GM21576 (cell line): ENCODE measurements around the gene PLA2G4E.

Experiments
- ATAC-seq: cut with Tn5 transposase; IDR thresholded peaks from one replicate; pipeline ENCODE4 v1.9.1; 2021; ENCODE audit warnings: mild to moderate bottlenecking, moderate library complexity; ENCODE audit not compliant: unreplicated experiment

Gene PLA2G4E, protein sequence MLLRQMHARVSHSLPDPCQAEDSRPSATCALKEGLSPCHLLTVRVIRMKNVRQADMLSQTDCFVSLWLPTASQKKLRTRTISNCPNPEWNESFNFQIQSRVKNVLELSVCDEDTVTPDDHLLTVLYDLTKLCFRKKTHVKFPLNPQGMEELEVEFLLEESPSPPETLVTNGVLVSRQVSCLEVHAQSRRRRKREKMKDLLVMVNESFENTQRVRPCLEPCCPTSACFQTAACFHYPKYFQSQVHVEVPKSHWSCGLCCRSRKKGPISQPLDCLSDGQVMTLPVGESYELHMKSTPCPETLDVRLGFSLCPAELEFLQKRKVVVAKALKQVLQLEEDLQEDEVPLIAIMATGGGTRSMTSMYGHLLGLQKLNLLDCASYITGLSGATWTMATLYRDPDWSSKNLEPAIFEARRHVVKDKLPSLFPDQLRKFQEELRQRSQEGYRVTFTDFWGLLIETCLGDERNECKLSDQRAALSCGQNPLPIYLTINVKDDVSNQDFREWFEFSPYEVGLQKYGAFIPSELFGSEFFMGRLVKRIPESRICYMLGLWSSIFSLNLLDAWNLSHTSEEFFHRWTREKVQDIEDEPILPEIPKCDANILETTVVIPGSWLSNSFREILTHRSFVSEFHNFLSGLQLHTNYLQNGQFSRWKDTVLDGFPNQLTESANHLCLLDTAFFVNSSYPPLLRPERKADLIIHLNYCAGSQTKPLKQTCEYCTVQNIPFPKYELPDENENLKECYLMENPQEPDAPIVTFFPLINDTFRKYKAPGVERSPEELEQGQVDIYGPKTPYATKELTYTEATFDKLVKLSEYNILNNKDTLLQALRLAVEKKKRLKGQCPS

DNA sequence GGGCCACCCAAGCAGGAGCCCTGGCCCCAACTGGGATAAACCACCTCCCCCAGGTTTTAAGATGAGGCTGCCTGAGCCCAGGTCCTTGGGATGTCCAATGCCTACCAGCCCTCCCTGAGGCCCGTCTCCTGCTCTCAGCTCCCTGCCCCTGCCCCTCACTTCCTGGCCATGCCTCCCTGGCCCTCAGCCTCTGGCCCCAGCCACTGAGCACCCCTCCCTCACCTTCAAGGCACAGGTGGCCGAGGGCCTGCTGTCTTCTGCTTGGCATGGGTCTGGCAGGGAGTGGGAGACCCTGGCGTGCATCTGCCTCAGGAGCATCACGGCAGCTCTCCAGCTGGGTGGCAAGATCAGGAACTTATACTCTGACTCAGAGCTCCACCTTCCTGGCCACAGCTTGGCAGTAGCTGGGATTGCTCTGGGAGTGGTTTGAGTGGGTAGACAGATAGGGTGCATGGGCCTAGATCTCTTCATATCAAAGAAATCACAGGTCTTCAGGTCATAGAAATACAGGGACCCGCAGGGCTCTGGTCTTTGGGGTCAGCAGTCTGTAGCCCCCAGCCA is at the start of gene PLA2G4E:
TSS of gene PLA2G4E (minus strand) at position 330 of the 561 bp plus-strand sequence. CDS start at position 318, 12 bp downstream.
- ATAC-seq: no peak

DNA sequence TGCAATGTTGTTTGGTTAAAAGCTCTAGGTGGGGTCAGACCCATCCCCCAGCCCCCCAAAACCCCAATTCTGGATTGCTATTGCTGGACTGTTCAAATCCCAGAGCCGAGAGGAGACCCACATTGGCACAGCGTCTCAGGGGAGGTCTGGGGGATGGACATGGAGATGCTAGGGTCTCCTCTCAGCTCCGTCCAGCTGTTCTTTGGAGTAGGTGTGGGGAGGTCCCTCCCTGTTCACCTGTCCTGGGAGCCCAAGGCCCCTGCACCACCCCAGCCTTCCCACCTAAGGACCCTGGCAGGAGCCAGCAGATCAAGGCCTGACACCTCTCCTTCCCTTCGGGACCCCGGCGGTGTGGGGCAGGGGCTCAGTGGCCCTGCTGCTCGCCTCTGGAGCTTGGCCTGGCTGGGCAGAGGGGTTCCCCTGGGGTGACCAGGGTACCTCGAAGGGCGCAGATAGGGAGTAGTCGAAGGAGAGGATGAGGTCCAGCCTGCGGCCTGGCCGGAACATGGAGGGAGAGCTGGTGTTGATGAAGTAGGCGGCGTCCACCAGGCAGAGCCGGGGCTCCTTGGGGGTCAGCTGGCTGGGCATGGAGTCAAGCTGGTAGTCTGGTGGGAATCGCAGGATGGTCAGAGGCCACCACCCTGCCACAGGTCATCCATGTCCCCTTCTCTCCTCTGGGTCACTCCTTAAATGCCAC is 49.6 kb upstream of the PLA2G4E start:
- no peak for ATAC-seq

DNA sequence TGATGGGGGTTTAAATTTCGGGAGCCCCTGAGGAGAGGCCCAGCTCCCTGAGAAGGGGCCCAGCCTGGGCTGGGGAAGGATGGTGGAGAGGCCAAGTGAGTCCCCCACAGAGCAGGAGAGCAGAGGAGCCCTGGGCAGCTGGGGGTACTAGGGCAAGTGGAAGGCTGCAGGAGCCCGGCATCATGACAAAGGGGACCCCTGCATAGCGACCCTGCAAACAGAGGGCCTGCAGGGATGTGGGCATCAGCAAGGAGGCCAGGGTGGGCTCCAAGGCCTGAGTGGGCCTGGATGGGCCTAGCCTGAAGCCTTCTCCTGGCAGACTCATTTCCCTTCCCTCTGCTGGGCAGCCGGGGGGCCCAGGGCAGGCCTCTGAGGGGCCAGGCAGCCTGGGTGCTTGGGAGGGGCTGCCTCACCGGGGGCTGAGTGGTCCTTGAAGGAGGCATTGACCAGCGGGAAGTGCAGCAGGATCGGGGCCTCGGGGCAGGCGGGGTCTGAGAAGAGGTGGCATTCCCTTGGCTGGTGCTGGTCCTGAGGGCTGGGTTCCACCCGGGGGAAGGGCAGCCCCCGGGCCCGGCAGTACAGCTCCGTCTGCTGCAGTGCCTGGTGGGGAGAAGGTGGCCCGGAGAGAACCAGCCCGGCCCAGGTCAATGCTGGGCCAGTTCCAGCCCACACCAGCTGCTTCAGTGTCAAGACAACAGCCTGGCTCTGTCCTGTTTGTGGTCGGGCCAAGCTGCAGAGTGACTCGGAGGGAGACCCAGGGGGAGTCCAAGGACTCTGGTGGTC is 48.8 kb upstream of the PLA2G4E start:
- ATAC-seq: no peak

DNA sequence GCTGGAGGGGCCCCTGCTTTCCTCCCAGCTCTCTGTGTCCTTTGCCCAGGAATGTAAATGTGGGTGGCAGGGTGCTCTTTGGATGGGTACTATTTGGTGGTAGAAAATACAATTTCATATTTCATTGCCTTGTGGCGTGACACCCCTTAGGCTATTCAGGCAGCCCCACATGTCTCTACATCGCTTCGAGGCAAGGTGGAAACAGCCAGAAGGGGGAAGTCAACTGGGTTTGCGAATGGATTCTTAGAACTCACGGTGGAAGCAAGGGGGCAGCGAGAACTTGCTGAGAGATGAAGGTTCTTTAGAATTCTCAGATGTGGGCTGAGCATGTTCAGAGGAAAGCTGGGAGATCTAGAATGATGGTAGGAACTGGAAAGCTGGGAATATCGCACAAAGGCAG is 48.2 kb upstream of the PLA2G4E start:
- no peak for ATAC-seq

DNA sequence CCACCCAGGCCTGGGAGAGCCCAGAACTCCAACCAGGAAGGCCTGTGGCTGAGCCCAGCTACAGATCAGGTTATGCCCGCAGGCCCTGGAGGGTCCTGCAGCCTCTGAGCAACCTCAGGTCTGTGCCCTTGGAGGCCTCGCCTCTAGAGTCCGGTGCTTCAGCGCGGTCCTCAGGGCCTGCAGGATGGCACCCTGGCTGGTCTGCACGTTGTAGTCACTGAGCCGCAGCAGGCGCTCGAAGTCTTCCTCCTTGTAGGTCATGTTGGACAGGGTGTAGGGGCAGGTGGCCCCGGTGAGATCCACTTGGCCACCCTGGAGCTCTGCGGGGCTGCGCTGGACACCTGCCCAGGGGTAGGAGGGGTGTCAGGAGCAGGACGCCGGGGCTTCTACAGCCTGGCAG is 47.8 kb upstream of the PLA2G4E start:
- ATAC-seq: no peak

DNA sequence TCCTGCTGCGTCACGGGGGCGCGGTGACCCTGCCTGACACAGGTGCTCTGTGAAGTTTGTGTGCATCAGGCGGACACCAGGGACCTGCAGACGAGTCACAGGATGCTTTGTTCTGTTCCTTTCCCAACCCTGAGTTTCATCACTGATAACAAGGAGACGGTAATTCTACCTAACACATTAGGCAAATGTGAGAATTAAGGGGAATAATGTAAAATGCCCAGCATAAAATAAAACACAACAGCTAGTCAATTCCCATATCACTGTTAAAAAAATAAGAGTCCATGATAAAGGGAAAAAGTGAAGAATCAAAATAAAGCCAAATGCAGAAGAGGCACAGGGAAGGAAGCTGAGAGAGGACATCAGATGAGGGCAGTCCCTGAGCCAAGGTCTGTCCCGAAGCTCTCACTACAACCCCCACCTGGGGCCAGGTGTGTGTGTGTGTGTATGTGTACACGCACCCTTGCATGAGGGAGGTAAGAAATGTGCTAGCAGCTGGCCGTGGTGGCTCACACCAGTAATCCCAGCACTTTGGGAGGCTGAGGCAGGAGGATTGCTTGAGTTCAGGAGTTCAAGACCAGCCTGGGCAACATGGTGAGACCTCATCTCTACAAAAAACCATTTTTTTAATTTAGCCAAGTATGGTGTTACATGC is 46.0 kb upstream of the PLA2G4E start:
- no peak for ATAC-seq

DNA sequence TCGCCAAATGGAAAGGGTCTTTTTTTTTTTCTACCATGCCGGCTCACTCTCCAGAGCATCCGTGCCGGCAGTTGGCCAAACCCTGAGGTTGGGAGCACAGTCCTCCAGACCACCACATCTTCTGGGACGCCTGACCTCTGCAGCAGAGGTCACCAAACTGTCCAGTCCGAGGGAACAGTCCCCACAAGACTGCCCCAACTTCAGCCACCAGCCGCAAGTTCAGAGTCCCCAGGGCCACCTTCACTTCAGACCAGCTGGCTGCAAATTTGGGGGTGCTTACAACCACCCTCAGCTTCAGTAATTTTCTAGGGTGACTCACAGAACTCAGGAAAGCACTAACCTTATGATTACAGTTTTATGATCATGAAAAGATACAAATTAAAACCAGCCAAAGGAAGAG is 44.6 kb upstream of the PLA2G4E start:
- ATAC-seq: no peak

DNA sequence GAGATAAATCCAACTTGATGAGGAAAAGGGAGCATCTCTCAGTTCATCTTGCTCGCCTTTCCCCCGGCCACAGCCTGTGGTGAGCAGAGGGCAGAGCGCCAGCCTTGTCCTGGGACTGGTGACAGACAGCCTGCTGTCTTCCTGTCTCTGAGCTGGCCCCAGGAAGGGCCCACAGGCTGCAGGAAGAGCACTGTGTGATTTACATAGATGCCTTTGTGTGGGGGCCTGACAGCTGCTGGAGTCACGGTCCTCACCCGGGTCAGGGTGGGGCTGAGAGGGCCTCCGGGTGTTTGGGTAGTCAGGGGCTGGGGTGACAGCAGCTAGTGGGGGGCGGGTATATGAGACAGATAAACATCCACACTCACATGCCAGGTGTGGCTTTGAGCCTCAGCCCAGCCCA is 44.2 kb upstream of the PLA2G4E start:
- ATAC-seq: no peak

DNA sequence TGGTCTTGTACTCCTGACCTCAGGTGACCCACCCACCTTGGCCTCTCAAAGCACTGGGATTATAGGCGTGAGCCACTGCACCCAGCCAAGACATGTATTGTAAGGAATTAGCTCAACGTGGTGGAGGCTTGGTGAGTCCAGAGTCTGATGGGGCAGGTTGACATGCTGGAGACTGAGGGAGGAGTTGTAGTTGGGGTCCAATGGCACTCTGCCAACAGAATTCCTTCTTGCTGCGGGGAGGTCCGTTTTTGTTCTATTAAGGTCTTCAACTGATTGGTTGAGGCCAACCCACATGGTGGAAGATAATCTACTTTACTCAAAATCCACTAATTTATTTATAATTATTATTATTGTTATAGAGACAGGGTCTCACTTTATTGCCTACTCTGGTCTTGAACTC is 43.4 kb upstream of the PLA2G4E start:
- no peak for ATAC-seq

DNA sequence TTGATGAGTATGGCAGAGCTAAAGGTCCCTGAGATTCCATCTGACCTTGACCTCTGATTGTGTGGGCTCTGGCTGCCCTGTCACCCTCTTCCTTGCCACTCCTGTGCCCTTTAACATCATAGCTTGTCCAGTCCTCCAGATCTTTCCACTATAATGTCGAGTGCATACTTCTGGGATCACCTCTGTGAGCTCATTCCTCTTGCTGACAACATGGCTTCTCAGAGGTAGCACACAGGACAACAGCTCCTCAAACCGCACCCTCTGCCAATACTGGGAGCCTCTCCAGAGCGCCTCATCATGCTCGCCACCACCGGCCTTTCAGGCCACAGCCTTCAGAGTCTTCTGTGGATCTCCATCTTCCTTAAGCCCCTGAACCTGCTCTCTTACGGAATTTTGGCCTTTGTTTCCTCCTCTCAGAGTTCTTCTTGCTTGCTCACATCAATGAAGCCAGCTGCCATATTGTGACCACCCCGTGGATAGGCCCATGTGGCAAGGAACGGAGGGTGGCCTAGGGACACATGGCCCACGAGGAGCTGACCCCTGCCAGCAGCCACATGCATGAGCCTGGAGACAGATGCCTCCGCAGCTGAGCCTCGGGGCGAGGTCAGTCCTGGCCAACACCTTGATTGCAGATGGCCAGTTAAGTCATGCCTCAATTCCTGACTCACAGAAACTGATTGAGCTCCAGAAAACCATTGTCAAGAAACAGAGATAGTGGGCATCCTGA is 42.4 kb upstream of the PLA2G4E start:
- no peak for ATAC-seq

DNA sequence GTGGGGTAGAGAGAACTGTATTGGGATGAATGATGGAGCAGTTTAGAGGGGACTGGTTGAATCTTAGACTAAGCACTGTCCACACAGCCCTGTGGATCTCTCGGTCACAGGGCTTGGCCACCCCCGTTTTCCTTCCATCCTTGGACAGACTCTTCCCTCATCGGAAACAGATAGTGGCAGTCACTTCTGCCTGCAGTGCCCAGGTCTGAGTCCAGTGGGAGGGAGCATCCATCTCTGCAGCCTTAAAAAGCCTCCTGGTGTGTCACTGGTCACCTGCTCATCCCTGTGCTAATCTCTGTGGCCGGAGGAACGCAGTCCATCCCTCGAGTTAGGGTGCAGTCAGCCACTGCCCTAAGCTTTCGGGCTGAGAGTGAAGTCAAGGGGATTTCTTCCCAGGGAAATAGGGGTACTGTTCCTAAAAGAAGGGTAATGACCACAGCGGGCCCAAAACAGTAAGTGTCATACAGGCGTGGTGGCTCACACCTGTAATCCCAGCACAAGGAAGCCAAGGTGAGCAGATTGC is 41.5 kb upstream of the PLA2G4E start:
- ATAC-seq: no peak

DNA sequence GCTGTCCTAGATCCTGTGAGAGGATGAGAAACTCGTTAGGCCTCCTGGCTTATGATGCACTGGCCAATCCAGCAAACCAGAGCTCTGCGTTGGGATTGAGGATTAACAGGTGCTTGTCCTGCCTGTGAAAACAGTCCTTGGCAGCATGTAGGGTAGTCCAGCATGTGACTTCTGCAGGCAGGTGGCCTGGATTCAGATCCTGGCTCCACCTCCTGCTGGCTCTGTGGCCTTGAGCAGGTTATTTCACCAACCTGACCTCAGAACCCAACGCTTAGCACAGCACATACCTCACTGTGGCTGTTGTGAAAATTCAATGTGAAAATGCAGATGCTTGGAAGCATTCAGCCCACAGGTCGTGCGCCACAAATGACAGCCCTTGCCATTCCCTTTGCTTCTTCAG is 40.0 kb upstream of the PLA2G4E start:
- no peak for ATAC-seq

DNA sequence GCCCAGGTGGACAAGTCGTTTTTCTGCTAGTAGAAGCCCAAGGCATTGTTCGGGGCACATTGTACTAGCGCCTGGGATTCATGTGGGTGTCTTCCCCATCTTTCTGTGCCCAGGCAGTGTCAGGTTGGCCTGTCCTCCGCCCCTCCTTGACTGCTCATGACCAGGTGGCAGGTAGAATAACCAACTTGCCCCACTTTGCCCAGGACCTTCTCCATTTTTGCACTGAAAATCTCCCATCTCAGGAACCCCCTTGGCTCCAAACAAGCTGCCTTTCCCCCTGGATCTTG is 39.6 kb upstream of the PLA2G4E start:
- no peak for ATAC-seq

DNA sequence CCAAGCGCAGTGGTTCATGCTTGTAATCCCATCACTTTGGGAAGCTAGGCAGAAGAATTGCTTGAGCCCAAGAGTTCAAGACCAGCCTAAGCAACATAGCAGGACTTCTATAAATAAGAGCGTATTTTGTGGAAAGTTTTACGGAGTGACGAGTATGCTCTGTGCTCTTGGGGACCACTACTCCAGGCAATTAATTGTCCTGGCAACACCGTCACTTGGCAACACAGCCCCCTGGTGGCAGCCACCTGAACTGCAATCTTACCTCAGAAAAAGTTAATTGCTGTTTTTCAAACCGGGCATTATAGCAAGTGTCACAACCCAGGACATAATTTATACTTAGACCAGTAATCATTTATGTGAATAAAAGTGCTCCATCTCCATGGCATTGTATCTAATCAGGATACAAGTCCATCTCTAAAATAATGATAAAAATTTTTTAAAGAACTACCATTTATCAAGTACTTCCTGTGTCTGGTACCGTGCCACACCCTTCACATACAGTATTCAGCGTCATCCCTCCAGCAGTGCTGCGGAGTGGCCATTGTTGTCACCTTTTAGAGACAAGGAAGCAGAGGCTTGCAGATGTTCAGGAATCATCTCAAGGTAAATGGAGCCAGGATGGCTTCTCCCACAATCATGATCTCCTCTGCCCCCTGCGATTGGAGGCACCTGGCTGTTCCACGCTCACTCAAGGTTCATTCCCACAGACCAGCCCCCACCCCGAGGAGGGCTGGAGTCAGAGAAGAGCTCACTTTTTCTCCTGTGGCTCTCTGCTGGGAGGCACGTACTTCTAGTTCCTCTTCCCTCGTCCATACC is 39.0 kb upstream of the PLA2G4E start:
- no peak for ATAC-seq

DNA sequence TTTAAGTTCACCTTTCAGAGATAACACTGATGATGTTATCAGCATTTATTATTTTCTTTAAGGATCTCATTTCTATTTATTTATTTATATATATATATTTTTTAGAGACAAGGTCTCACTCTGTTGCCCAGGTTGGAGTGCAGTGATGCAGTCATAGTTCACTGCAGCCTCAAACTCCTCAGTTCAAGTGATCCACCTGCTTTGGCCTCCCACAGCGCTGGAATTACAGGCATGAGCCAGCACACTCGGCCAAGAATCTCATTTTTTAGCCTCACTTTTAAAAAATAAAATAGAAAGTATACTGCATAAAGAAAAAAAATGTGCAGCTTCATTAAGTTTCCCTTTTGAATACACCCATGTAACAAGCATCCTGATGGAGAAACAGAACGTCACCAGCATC is 37.9 kb upstream of the PLA2G4E start:
- ATAC-seq: no peak

DNA sequence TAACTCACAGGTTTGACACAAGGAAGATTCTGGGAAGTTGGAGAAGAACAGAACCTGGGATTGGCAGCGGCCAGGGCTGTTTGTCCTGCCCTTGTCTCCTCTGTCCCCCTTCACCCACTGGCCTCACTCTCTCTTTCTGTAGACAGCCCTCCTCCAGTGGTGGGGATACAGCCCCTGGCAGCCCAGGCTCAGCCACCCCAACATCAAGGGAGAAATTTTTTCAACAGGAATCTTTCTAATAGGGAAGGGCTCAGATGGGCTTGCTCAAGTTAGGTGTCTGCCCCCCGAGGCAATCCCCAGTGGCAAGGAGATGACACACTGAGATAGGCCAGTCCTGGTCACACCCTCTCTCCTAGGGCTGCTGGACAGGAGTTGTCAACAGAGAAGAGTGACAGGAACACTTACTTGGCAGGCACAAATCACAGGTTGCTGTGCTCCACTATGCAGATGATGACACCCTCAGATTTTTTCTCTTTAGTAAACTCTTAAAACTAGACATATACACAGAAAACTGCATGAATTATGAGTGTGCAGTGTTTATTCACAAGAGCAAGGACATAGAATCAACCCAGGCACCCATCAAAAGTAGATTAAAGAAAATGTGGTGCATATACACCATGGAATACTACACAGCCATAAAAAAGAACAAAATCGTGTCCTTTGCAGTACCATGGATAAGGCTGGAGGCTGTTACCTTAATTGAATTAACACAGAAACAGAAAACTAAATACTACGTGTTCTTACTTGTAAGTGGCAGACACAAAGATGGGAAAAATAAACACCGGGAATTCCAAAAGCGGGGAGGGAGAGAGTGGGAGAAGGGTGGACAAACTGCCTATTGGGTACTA is 37.2 kb upstream of the PLA2G4E start:
- no peak for ATAC-seq

DNA sequence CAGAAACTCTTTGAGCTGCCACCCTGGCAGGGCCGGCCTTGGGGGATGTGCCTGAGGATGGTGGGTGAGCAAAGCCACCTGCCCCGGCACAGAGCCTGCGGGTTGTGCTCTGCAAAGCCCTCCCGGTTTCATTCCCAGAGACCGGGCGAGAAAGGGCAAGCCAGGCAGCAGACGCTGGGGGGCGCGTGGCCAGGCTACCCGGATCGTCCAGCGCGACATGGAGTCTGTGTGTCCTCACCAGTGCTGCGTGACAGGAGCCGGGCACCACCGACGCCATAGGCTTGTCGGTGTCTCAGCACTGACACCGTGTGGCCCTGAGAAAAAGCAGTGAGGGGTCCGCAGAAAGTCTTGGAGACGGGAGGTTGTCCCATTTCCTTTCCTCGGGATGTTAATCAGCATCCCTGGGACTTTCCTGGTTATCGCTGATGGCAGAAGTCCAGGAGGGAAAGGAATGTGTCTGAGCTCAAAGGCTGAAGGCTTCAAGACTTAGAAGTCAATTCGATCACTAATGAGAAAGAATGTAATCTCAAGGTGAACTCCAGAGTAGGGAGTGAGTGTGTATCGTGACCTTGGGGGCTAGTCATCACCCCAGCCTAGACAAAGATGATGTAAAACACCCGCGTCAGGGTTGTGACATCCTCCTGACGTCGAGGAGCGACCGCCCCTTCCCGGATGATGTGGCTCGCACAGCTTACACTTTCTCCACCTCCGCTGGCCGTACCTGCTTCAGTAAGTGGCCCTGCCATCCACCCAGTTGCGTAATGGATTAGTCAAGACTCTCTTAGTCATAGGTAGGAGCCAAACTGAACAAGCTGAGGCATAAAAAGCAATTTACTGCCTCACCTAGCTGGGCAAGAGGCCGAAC is 36.3 kb upstream of the PLA2G4E start:
- ATAC-seq: no peak
